Measurements from ENCODE around the gene KYNU.
"Not testable (repeated sequence)": the region's sequence is repeated elsewhere in the genome, so short reads cannot be mapped to it uniquely, and the experiment has no call there.

KYNU gene

DNA sequence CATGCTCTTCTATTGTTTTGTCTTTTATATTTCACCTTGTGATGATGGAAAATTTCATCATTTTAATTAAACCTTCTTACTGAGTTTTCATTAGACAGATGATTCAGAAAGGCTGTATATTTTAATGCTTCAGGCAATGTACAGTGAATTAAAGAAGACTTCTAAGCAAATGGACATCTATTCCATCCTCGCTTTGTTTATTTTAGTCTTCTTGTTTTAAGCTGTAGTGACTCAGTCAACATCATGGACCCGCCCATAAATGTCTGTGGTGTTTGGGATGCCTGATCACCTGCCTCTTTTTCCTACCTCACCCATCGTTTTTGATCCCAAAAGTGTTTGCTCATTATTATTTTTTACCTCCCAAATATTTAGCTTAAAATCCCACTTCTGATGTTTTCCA lies 43.1 kb downstream of the KYNU start:
- no peak for DNase-seq

DNA sequence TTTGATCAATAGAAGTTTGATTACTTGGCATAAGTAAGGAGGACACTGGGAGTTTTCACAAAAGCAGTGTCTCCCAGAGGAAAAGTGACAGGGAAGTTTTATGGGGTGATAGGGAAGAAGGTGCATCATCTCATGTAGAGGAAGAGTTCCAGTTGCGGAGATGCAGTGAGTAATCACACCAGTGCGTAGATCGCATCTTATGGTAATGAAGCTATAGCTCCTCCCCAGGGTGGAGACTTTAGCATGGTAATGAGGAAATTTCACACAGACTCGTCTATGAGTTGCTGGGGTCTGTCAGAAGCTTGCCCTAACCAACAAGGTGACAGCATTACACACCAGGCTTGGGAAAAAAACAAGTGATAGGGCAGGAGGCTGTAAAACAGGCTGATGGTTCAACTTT lies 49.0 kb downstream of the KYNU start:
- DNase-seq: no peak

DNA sequence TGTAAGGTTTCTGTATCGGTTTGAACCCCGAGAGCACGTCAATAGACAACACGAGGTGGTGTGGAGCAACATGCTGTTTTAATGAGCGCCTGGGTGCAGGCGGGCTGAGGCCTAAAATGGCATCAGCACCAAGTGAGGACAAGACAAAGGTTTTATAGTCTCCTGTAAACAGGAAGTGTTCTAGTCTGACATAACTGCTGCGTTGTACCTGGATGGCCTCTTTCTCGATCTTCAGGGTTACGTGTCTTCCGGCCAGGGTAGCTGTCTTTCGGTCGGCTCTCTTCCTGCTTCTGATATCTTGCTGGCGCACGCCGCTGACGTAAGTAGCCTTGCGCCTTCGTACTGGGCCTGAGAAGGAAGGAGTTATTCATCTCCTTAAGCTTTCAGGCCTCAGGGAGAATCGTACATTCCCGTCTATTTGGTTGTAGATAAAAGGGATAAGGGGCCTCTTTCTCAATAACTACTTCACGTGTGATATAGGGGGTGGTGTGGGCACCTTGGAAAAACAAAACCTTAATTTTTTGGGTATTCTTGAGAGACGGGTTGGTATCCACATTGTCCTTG lies 53.5 kb downstream of the KYNU start:
- DNase-seq: no peak

DNA sequence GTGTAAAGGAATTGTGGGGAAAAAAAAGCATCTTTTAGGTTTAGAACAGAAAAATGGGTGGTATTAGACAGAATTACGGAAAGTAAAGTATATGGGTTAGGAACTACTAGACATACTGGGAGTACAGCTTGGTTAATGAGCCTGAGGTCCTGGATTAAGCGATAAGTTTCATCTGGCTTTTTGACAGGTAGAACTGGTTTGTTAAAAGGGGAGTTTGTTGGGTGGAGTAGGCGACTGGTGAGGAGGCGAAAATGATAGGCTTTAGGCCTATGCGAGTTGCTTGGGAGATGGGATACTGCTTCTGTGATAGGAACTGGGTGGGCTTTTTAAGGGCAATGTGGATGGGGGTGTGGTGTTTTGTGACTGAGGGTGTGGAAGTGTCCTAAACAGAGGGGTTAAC lies 56.5 kb downstream of the KYNU start:
- DNase-seq: no peak

DNA sequence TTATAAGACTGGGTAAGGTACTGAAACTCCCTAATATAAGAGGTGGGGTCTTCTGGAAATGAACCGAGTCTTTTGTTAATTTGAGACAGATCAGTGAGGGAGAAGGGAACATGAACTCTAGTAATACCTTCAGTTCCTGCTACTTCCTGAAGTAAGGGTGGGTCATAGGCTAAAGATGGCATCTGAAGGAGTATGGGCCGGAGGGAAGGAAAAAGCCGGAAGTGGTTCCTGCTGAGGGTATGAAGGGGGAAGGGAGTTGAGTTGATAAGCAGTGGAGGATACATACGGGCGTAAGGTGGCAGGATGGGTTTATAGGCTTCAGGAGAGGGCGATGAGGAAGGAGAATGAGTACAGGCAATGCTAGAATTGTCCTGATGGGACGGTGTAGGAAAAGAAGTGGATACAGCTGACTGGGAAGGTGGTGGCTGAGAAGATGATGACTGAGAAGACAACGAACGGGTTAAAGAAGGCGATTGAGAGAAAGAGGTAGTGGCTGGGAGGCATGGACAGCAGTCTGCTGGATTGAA lies 58.2 kb downstream of the KYNU start:
- DNase-seq: no peak

DNA sequence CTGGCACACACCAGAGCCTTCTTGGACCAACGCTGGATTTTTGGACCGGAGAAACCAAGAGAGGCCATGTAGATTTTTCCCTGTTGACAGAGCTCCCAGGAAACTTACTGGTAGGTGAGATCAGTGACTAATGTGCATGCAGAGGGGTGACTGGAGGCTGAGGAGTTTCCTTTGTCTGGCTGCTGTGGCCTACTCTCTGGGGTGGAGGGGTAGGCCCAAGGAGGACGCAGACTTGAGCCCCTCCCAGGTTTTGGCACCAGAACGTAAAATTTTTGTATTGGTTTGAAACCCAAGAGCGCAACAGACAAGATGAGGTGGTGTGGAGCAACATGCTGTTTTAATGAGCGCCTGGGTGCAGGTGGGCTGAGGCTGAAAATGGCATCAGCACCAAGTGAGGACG lies 59.2 kb downstream of the KYNU start:
- DNase-seq: no peak

DNA sequence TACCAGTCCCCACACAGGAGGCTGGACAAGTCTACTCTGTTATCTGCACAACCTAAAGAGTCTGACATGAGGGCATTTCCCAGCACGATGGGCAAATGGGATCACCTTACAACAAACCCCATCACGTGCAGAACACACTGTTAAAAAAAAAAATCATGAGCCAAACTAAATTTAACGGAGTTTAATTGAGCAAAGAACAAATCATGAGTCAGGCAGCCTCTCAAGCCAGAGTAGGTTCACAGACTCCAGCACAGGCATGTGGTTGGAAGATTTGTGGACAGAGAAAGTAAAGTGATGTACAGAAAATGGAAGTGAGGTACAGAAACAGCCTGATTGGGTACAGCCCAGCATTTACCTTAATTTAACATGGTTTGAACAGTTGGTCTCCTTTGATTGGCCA lies 59.9 kb downstream of the KYNU start:
- DNase-seq: no peak

DNA sequence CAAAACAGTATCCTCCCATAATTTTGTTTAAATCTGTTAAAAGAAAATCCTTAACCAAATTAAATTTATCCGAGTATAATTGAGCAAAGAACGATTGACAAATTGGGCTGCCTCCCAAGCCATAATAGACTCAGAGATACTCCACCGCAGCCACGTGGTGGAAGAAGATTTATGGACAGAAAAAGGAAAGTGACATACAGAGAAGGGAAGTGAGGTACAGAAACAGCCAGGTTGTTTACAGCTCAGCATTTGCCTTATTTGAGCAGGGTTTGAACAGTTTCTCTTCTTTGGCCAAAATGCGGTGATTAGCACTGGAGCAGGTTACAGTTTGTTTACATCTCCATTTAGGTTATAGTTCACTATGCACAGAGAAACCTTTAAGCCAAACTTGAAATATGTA lies 60.8 kb downstream of the KYNU start:
- DNase-seq: no peak

DNA sequence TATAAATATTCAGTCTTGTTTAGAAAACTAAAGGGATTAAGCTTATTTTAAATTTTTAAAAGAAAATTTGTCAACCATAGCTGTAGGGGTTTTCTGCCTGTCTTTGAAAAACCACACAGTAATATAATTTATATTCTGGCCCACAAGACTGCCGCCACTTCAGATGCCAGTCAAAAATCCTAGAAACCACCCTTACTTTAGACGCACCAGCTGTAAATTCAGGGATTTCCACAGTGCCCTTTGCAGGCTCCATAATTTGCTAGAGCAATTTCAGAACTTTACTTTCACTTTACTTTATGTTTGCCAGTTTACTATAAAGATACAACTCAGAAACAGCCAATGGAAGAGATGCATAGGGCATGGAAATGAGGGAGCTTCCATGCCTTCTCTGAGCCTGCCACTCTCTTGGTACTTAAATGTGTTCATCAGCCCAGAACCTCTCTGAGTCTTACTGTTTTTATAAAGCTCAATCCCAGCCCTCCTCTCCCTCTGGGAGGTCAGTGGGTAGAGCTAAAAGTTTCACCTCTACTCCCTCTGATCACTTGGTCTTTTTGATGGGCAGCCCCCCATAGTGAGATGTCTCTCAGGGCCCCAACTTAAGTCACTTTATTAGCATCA lies 63.3 kb downstream of the KYNU start:
- no peak for DNase-seq

DNA sequence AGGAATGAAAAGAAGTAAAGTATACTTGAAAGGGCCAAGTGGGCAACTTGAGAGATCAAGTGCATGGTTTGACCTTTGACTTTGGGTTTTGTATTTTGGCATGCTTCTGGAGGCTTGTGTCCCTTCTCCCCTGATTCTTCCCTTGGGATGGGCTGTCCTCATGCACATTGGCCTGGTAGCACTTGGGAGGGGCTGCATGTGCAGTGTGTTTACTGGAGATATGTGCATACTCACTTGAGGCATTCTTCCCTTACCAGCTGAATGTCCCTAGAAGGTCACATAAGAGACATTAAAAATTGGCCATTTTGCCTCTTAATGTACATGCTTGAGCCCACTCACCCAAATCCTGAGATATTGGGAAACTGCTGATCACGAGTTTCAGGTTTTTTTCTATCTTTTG lies 65.2 kb downstream of the KYNU start:
- DNase-seq: no peak

DNA sequence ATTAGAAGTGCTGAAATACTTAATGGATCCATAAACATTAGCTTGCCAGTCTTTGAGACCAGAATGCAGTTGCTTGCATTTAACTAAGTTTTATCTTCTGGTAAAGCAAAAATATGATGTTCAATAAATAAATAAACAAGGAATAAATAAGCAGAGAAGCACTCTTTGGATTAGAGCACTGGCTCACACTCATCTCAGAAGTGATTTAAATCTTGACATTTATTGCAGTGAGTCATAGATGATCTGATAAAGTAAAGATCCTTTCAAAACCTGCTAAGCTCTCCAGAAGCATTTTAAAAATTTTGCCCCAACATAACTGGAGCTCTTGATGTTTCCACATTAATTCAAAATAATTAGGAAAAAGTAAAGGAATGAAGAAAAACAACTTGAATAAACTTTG lies 66.8 kb downstream of the KYNU start:
- no peak for DNase-seq

DNA sequence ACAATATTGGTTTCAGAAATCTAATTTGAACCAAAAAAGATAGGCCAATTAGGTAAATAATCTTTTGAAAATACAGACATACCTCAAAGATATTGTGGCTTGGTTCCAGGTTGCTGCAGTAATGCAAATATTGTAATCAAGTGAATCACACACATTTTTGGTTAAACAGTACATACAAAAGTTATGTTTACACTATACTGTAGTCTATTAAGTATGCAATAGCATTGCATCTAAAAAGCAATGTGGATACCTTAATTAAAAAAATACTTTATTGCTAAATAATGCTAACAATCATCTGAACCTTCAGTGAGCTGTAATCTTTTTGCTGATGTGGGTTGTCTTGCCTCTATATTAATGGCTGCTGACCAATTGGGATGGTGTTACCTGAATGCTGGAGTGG lies 67.3 kb downstream of the KYNU start:
- DNase-seq: no peak

DNA sequence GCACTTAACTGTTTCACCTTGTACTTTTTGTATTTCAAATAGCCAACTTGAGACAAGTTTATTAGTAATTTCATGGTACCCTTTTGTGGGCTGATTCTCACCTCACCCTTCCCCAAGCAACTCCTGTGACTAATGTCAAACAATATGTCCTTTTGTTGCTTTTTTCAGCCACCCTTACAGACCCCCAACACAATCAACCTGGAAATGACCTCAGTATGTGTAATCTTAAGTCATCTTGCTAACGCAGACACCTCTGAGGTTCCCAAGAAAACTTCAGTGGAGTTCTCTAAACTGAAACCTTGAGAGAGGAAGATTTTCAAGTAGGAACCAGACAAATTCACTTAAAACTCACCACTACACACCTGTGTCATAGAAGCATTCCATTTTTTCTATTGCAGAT lies 69.5 kb downstream of the KYNU start:
- no peak for DNase-seq

DNA sequence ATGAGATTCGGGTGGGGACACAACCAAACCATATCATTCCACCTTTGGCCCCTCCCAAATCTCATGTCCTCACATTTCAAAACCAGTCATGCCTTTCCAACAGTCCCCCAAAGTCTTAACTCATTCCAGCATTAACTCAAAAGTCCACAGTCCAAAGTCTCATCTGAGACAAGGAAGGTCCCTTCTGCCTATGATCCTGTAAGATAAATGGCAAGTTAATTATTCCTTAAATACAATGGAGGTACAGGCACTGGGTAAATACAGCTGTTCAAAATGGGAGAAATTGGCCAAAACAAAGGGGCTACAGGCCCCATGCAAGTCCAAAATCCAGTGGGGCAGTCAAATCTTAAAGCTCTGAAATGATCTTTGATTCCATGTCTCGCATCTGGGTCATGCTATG lies 71.3 kb downstream of the KYNU start:
- not testable (repeated sequence) for DNase-seq

DNA sequence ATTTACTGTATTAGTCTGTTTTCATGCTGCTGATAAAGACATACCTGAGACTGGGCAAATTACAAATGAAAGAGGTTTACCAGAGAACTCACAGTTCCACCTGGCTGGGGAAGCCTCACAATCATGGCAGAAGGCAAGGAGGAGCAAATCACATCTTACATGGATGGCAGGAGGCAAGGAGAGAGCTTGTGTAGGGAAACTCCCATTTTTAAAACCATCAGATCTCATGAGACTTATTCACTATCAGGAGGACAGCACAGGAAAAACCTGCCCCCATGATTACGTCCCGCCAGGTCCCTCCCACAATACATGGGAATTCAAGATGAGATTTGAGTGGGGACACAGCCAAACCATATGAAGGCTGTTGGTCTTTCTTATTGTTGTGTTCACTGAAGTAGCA lies 72.9 kb downstream of the KYNU start:
- not testable (repeated sequence) for DNase-seq

DNA sequence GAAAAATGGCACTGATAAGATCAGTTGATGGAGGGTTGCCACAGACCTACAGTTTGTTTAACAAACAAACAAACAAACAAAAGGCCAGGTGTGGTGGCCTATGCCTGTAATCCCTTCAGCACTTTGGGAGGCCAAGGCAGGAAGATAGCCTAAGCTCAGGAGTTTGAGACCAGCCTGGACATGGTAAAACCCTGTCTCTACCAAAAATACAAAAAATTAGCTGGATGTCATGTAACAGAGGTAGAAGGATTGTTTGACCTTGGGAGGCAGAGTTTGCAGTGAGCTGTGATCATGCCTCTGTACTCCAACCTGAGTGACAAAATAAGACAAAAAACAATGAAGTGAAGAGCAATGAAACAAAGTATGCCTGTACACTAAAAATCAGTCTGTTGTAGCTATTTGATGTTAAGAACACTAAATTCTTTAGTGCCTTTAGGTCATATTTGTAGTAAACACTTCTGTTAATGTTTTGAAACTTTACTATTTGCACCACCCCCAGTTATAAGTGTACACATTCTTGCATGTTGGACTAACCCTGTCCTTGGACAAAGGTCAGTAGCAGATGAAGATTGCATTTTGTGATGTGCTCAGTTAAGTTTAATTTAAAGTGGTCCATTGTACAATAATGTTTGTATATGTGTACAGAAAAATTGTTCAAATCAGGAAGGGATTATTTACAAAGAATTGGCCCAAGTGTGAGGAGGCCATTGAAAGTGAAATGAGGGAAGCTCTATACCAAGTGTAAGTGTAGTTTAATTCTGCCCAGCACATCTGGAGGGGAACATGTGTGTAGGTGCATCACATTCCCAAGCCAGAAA lies 73.9 kb downstream of the KYNU start:
- no peak for DNase-seq

DNA sequence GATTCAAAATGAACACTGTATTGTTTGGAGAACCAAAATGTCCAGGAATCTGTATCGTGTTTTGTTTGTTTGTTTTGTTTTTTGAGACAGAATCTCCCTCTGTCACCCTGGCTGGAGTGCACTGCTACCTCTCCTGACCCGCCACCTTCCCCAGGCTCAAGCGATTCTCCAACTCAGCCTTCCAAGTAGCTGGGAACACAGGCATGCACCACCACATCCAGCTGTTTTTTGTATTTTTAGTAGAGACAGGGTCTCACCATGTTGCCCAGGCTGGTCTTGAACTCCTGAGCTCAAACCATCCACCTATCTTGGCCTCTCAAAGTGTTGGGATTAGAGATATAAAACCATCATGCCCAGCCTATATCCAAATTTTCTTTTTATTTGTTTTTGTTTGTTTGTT lies 74.6 kb downstream of the KYNU start:
- DNase-seq: no peak

DNA sequence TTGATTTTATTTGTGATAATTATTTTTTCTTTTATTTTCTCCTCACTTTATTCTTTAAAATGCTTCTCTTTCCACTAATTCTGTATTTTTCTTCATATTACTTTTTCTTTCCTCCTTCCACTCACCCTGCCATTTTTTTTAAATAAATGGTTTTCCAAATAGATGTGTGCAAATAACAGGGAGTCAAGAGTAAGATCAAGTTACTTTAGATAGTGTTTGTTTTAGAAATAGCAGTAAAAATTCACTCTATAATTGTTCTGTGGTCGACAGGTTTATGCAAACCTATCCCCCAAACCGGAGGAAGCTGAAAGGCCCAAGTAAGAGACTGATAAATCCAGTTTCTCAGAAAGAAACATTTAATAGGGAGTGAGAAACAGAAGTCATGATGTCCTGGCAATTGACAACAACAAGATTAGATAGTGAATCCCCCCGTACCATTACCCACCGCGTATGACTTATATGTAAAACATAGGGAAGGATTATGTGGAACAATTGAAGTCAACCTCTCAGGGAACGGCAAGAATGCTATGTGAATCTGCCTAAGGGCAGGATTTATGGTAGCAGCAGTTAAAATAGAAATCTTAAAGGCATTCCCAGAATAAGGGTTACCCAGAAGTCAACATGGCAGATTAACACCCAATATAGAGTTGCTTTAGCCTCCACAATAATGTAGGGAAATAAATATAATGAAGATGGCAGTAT lies 75.5 kb downstream of the KYNU start:
- no peak for DNase-seq

DNA sequence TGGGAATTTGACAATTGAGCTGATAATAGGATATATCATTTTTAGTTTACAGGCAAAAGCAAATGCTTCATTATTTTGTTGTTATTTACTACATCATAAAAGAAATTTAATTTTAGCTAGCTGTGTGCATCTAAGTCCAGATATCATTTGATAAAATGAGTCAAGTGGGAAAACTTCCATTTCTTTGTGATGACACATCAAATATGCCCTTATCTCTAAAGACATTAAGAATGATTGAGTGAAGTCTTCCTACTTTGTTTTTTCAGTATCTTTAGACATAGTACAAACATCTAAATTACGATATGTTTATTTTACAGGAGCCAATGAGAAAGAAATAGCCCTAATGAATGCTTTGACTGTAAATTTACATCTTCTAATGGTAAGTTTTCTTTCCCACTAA lies 77.0 kb downstream of the KYNU start:
- no peak for DNase-seq

DNA sequence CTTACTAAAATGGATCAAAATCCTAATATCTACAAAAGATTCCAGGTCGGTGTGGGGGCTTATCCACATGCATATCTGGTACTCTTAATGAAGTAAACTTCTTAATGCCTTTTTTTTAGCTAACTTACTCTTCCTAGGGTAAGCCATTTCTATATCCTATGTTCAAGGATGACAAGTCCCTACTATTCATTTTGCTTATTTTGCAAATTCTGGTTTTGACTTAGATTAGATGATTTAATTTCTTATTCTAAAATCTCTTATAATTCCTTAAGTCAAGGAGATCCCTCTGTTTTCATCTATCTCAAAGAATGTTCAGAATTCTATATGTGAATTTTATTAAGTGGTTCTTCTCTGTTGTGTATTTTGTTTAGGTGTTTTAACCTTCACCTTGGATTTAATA lies 79.7 kb downstream of the KYNU start:
- no peak for DNase-seq

DNA sequence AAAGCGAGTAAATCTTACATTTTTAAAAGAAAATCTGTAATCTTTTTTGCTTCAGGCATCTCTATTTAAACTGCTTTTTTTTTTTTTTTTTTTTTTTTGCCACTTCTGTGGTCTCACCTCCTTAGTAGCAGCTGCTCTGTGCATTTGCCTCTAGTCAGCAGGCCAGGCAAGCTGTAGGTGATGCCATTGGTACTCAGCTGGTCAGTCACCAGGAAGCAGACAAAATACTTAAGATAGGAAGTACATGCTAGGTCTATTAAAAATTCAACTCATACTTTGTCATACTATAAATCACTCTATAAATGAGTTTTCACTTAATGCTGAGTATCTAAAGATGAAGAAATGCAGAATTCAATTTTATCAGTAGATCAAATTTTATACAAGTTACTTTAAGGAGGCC lies 83.7 kb downstream of the KYNU start:
- DNase-seq: no peak

DNA sequence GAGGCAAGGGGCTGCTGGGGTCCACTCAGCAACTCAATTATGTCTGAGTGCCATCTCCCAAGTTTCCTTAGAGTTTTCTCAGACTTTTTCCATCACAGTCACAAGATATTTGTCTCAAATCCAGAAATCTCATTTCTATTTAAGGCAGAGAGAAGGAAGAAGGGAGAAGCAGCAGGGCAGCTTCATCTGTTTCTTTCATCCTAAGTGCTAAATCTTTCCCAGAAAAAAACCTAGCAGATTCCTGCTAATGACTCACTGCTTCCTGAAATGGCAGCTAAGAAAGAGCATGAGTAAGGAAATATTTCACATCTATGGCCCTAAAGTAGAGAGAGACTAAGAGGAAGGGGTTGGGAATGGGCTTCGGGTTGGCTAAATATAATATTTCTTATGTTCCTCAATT lies 88.0 kb downstream of the KYNU start:
- DNase-seq: no peak

DNA sequence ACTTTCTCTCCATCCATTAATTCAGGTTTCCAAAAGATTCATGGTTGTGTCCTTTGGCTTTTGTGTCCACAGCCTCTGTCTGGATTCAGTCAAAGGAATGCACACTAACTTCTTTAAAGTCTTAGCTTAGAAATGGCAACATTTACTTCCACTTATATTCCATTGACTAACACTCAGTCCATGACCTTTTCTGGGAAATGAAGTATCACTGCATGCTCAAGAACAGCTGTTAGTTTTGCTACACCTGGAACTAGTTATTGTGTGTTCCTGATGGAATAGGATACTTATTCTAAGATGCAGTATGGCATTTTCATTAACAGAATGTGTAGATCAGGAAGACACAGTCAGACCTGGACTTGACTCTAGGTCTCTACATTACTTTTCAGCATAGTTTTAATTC lies 88.8 kb downstream of the KYNU start:
- DNase-seq: no peak

DNA sequence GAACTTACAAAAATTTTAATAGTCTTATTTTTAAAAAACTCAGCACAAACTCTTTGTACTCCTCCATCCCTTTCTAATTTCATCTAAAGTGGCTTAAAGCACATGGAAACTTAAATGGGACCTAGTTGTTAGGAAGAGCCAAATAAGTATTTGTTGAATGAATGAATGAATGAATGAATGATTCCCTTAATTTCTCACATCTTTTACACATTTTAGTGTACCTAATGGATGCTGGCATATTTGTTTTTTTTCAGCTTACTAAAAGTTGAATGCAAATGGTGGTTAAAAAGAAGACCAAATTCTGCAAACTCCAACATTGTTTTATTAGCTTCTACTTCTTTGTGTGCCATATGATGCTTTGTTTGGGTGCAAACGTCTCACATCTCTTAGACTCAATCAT lies 89.6 kb downstream of the KYNU start:
- DNase-seq: no peak
